Natural killer cell (primary cell): ENCODE data around the gene FUNDC1. TPM values are rescaled to one million over a fixed set of nuclear protein-coding genes. Genes with fewer than 3 reads are reported as not detected.

Experiments
- ATAC-seq, 3 donors: fragments of 150-1000 bp in 2 of 3; fragments of 200-7000 bp in 1 of 3; cut with Tn5 transposase; 1 replicate in 1 of 3; 2 replicates in 2 of 3; pipeline ENCODE4 v1.10.0; 2021; ENCODE audit warnings: mild to moderate bottlenecking in 2 of 3, moderate library complexity in 2 of 3
- DNase-seq, 2 donors: peaks; one replicate each; pipeline versions ENCODE4 v3.0.0 to v3.0.0-alpha.2; 2013 to 2021; ENCODE audit warnings: mixed read lengths in 1 of 2
- H3K27ac ChIP-seq: one replicate; pipeline ENCODE4 v1.5.1; 2013; ENCODE audit warnings: mild to moderate bottlenecking, low read length
- H3K27me3 ChIP-seq: one replicate; pipeline ENCODE4 v1.6.1; 2013; ENCODE audit warnings: low read length; ENCODE audit not compliant: control insufficient read depth, insufficient read depth
- H3K36me3 ChIP-seq: one replicate; pipeline ENCODE4 v1.6.1; 2013; ENCODE audit warnings: low read length; ENCODE audit not compliant: control insufficient read depth, insufficient read depth
- H3K4me1 ChIP-seq: one replicate; pipeline ENCODE4 v1.6.1; 2013; ENCODE audit warnings: low read length; ENCODE audit not compliant: control insufficient read depth, insufficient read depth
- H3K4me3 ChIP-seq: one replicate; pipeline ENCODE4 v1.5.1; 2013; ENCODE audit warnings: low read length
- H3K9me3 ChIP-seq: one replicate; pipeline ENCODE4 v1.6.1; 2013; ENCODE audit warnings: low read length; ENCODE audit not compliant: control insufficient read depth, insufficient read depth
- H3K27ac Mint-ChIP-seq, 2 donors: one replicate each; pipeline ENCODE4 v1.8.0; 2022; ENCODE audit warnings: mild to moderate bottlenecking in 2 of 2, mixed read lengths in 2 of 2, moderate library complexity in 1 of 2
- H3K27me3 Mint-ChIP-seq, 2 donors: one replicate each; pipeline ENCODE4 v1.8.0; 2022; ENCODE audit warnings: low read depth in 2 of 2, mixed read lengths in 2 of 2
- H3K36me3 Mint-ChIP-seq: one replicate; pipeline ENCODE4 v1.8.0; 2022; ENCODE audit warnings: mixed read lengths
- H3K4me1 Mint-ChIP-seq, 2 donors: one replicate each; pipeline ENCODE4 v1.8.0; 2022; ENCODE audit warnings: mixed read lengths in 2 of 2
- H3K4me3 Mint-ChIP-seq: one replicate; pipeline ENCODE4 v1.8.0; 2022; ENCODE audit warnings: mild to moderate bottlenecking, moderate library complexity, mixed read lengths
- H3K9me3 Mint-ChIP-seq, 2 donors: one replicate each; pipeline ENCODE4 v1.8.0; 2022; ENCODE audit warnings: mixed read lengths in 2 of 2
- CTCF ChIP-seq: fragments of 200-600 bp; IDR thresholded peaks from one replicate; pipeline ENCODE4 v1.8.0; 2022; ENCODE audit warnings: antibody characterized with exemption
- WGBS: methylation state at CpG from one replicate; pipeline ENCODE4 v1.1.7; 2013; ENCODE audit warnings: missing lambda C conversion rate; ENCODE audit not compliant: insufficient coverage; 5-methylcytosine and 5-hydroxymethylcytosine counted together
- intact Hi-C: fragments of 100-400 bp; cut with micrococcal nuclease; formaldehyde crosslinking; loops from one replicate; pipeline ENCODE4 v1.14.2; 2022
- total RNA-seq, 4 donors: library from RNA; stranded (reverse); fragments of 120-200 nt in 1 of 4; gene quantifications; one replicate each; pipeline versions ENCODE4 v1.2.3 to v1.2.4, GENCODE V29; 2013 to 2022

FUNDC1 gene
- total RNA-seq, 3 donors from 2014 or later (not counting 1 experiment from before 2014, with no cell fraction given) = 6.1 to 10.6 (median 6.5) TPM

DNA sequence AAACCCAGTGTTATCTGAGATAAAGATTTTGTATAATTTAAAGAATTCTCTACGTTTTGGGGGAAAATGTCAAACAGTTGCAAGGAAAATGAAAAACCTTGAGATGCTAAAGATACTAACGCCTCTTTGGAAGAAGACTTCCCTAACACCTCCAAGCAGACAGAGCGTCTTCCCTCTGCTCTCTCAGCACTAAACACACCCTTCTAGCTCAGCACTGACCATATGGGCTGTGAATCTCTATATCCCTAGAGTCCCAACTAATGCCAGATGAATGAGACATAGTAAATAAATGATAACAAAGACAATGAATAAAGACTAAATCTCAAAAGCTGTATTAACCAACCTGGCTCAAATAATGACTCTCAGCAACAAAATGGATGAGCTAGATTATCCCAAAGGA, 13.3 kb downstream of the FUNDC1 start:
- no peak overlapping the region for H3K4me3 ChIP-seq
- H3K4me1 ChIP-seq = no peaks in the 10 kb centered on the region
- Mint-ChIP-seq H3K27ac (no peak overlapping the region), H3K9me3 (no peaks in the 10 kb centered on the region), H3K36me3 (no peaks in the 10 kb centered on the region), H3K4me3 (no peak overlapping the region), H3K4me1 (peaks cover 0 to 11% of the 10 kb centered on the region in 2 donors), H3K27me3 (no peaks in the 10 kb centered on the region)
- ATAC-seq (no peak), DNase-seq (no peak)
- WGBS = no CpG with 5 or more reads among the region's 3 CpGs
- no peaks in the 10 kb centered on the region for H3K36me3 ChIP-seq
- no peaks in the 10 kb centered on the region for H3K9me3 ChIP-seq
- H3K27ac ChIP-seq = no peak overlapping the region
- no peaks in the 10 kb centered on the region for H3K27me3 ChIP-seq
- TF ChIP-seq CTCF = no peak
- intact Hi-C loops = no loop called here

DNA sequence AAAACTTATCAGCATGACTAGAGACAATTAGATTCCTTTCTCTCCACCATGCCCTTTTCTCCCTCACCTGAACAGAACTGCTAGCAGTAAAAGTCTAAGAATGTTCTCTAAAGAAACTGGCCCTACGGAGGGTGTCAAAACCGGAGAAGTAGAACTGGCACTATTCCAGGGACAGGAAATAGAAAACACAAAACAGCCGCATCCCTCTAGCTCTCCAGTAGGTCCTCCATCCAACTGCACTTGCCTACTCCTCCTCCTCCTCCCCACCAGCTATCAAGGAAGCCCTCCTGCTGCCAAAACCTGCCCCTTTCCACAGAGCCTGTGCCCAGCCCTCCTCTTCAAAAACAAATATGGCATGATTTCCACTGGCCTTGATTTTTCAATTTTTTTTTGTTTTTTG, 28.4 kb downstream of the FUNDC1 start:
- intact Hi-C loops = no loop called here
- Mint-ChIP-seq H3K27me3 (peaks cover 0 to 6% of the 10 kb centered on the region in 2 donors), H3K27ac (no peak overlapping the region), H3K9me3 (no peaks in the 10 kb centered on the region), H3K36me3 (no peaks in the 10 kb centered on the region), H3K4me1 (no peaks in the 10 kb centered on the region), H3K4me3 (no peak overlapping the region)
- Histone ChIP-seq H3K9me3 (no peaks in the 10 kb centered on the region), H3K4me3 (no peak overlapping the region), H3K36me3 (no peaks in the 10 kb centered on the region), H3K27ac (no peak overlapping the region), H3K4me1 (no peaks in the 10 kb centered on the region), H3K27me3 (no peaks in the 10 kb centered on the region)
- 64% methylated on average over 3 of the region's 3 CpGs for WGBS
- no peak for TF ChIP-seq CTCF
- ATAC-seq (no peak), DNase-seq (no peak)

DNA sequence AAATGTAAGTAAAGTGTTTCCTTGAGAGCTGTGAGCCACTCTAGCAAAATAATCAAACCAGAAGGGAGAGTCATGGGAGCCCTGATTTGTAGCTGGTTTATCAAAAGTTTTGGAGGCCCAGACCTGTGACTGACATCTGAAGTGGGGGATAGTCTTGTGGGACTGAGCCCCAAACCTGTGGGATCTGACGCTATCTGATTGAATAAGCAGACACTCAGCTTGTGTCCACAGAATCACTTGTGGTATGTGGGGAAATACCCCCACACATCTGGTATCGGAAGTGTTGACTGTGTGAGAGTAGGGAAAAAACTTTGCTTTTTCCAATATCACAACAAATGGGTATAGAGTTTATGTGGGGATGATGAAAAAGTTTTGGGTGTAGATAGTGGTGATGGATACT, 35.4 kb downstream of the FUNDC1 start:
- TF ChIP-seq CTCF = no peak
- Histone ChIP-seq H3K27me3 (no peaks in the 10 kb centered on the region), H3K36me3 (no peaks in the 10 kb centered on the region), H3K27ac (no peak overlapping the region), H3K4me1 (no peaks in the 10 kb centered on the region), H3K4me3 (no peak overlapping the region), H3K9me3 (no peaks in the 10 kb centered on the region)
- no peaks in the 10 kb centered on the region for H3K27me3 Mint-ChIP-seq
- DNase-seq (no peak), ATAC-seq (no peak)
- no peaks in the 10 kb centered on the region for H3K36me3 Mint-ChIP-seq
- intact Hi-C loops = no loop called here
- H3K9me3 Mint-ChIP-seq = no peaks in the 10 kb centered on the region
- no peaks in the 10 kb centered on the region for H3K4me1 Mint-ChIP-seq
- no CpG with 5 or more reads among the region's 2 CpGs for WGBS
- no peak overlapping the region for H3K4me3 Mint-ChIP-seq
- H3K27ac Mint-ChIP-seq = no peak overlapping the region

DNA sequence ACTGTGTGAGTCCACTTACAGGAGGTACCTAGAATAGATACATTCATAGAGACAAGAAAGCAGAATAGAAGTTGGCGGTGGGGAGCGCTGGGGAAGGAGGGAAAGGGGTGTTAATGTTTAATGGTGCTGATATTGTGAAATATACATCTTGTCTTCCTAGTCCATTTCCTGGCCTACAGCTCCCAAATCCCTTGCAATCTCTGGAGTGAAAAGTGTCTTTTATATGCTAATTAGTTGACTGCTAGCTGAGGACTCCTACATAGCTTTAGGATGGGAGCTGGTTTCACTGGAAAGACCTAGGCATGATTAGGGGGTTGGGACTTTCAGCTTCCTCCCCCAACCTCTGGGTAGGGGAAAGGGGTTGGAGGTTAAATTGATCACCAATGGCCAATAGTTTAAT, 36.0 kb downstream of the FUNDC1 start:
- no peaks in the 10 kb centered on the region for H3K27me3 Mint-ChIP-seq
- no peaks in the 10 kb centered on the region for H3K36me3 Mint-ChIP-seq
- no peak for DNase-seq
- no peaks in the 10 kb centered on the region for H3K9me3 ChIP-seq
- no peak overlapping the region for H3K27ac Mint-ChIP-seq
- H3K36me3 ChIP-seq = no peaks in the 10 kb centered on the region
- TF ChIP-seq CTCF = no peak
- H3K27me3 ChIP-seq = no peaks in the 10 kb centered on the region
- no peak overlapping the region for H3K27ac ChIP-seq
- no peak overlapping the region for H3K4me3 Mint-ChIP-seq
- H3K4me1 Mint-ChIP-seq = no peaks in the 10 kb centered on the region
- no peak for ATAC-seq
- no peaks in the 10 kb centered on the region for H3K9me3 Mint-ChIP-seq
- no peak overlapping the region for H3K4me3 ChIP-seq
- intact Hi-C loops = no loop called here
- H3K4me1 ChIP-seq = no peaks in the 10 kb centered on the region
- WGBS = 100% methylated on average over 2 of the region's 2 CpGs
